Measurements from ENCODE around the gene CABLES2.
"Not testable (repeated sequence)": the region's sequence is repeated elsewhere in the genome, so short reads cannot be mapped to it uniquely, and the experiment has no call there.

Gene CABLES2

GRCh38 chr20:62390317-62391164, 16.5 kb downstream of the CABLES2 start:
- no peak for DNase-seq (ENCODE audit: low read depth, low spot score)

GRCh38 chr20:62389601-62390087, 17.4 kb downstream of the CABLES2 start:
- DNase-seq (ENCODE audit: low read depth, low spot score): no peak

GRCh38 chr20:62388839-62389600, 18.1 kb downstream of the CABLES2 start:
- no peak for DNase-seq (ENCODE audit: low read depth, low spot score)

- no peak for DNase-seq (ENCODE audit: low read depth, low spot score)
These were observed 19.0 kb downstream of the CABLES2 start for GRCh38 chr20:62387933-62388635.

- DNase-seq (ENCODE audit: low read depth, low spot score): no peak
These were observed 19.7 kb downstream of the CABLES2 start for GRCh38 chr20:62387219-62387913.

GRCh38 chr20:62386383-62387218, 20.5 kb downstream of the CABLES2 start, which contains the start of gene RPS21:
Gene RPS21, plus strand, starts transcription at chr20:62387103. Its CDS starts 236 bp downstream, at chr20:62387339.
- peak; percentile 93 for DNase-seq (ENCODE audit: low read depth, low spot score)

GRCh38 chr20:62382306-62383198, 24.5 kb downstream of the CABLES2 start:
- DNase-seq (ENCODE audit: low read depth, low spot score): peak; percentile 91

- DNase-seq (ENCODE audit: low read depth, low spot score): no peak
These were observed 25.2 kb downstream of the CABLES2 start for GRCh38 chr20:62381842-62382241.

- DNase-seq (ENCODE audit: low read depth, low spot score): no peak
These were observed 25.8 kb downstream of the CABLES2 start for GRCh38 chr20:62381202-62381797.

GRCh38 chr20:62378215-62378614, 28.9 kb downstream of the CABLES2 start:
- peak; percentile 78 for DNase-seq (ENCODE audit: low read depth, low spot score)

- no peak for DNase-seq (ENCODE audit: low read depth, low spot score)
These were observed 29.4 kb downstream of the CABLES2 start for GRCh38 chr20:62377615-62378178.

- no peak for DNase-seq (ENCODE audit: low read depth, low spot score)
These were observed 30.0 kb downstream of the CABLES2 start for GRCh38 chr20:62377064-62377461.

GRCh38 chr20:62376112-62377063, 30.7 kb downstream of the CABLES2 start:
- DNase-seq (ENCODE audit: low read depth, low spot score): peak; percentile 98

- DNase-seq (ENCODE audit: low read depth, low spot score): peak; percentile 33
These were observed 32.5 kb downstream of the CABLES2 start for GRCh38 chr20:62374331-62375152.

GRCh38 chr20:62373631-62374179, 33.4 kb downstream of the CABLES2 start:
- not testable (repeated sequence) for DNase-seq (ENCODE audit: low read depth, low spot score)

All from ELF-1 (cell line).